ENCODE measurements around the gene ATP6V0A1. TPM values are rescaled to one million over a fixed set of nuclear protein-coding genes. Genes with fewer than 3 reads are reported as not detected.

ATP6V0A1 gene
- total RNA-seq, 1 experiment from 2014 or later = 55.2 TPM

DNA sequence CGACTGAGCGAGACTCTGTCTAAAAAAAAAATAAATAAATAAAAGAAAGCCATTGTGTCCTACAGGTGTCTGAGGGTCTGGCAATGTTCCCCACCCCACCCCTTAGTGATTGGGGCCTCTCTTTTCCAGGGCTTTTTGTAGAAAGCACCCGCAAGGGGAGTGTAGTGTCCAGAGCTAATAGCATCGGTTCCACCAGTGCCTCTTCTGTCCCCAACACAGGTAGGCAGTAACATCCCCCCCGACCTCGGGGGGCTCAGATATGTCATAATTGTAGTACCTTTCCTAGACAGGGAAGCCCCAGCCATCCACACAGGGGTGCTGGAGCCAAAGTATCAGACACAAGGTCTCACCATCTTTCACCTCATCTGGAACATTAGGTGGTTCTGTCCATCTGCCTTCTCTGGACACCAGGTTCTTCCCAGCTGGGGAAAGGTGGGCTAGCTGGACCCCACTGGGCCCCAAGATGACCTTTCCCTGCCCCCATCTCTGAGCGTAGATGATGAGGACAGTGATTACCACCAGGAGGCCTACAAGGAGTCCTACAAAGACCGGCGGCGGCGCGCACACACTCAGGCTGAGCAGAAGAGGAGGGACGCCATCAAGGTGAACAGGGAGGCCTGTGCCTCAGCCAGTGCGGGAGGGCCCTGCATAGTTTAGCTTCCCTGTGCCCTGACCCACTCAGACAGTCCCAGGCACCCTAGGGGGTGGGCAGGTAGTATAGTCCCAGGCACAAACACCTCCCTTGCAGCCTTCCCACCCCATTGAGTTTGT is 109.8 kb downstream of the ATP6V0A1 start:
- no peak overlapping the region for H3K27ac Mint-ChIP-seq
- TF ChIP-seq ZNF121 (CRISPR knock-in tag; IDR thresholded peaks at IDR 0.05) = no peak
- TF ChIP-seq, protein P1, sequence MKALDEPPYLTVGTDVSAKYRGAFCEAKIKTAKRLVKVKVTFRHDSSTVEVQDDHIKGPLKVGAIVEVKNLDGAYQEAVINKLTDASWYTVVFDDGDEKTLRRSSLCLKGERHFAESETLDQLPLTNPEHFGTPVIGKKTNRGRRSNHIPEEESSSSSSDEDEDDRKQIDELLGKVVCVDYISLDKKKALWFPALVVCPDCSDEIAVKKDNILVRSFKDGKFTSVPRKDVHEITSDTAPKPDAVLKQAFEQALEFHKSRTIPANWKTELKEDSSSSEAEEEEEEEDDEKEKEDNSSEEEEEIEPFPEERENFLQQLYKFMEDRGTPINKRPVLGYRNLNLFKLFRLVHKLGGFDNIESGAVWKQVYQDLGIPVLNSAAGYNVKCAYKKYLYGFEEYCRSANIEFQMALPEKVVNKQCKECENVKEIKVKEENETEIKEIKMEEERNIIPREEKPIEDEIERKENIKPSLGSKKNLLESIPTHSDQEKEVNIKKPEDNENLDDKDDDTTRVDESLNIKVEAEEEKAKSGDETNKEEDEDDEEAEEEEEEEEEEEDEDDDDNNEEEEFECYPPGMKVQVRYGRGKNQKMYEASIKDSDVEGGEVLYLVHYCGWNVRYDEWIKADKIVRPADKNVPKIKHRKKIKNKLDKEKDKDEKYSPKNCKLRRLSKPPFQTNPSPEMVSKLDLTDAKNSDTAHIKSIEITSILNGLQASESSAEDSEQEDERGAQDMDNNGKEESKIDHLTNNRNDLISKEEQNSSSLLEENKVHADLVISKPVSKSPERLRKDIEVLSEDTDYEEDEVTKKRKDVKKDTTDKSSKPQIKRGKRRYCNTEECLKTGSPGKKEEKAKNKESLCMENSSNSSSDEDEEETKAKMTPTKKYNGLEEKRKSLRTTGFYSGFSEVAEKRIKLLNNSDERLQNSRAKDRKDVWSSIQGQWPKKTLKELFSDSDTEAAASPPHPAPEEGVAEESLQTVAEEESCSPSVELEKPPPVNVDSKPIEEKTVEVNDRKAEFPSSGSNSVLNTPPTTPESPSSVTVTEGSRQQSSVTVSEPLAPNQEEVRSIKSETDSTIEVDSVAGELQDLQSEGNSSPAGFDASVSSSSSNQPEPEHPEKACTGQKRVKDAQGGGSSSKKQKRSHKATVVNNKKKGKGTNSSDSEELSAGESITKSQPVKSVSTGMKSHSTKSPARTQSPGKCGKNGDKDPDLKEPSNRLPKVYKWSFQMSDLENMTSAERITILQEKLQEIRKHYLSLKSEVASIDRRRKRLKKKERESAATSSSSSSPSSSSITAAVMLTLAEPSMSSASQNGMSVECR (CRISPR knock-in tag; IDR thresholded peaks at IDR 0.05; ENCODE audit: borderline replicate concordance) = no peak
- TF ChIP-seq, protein P2, sequence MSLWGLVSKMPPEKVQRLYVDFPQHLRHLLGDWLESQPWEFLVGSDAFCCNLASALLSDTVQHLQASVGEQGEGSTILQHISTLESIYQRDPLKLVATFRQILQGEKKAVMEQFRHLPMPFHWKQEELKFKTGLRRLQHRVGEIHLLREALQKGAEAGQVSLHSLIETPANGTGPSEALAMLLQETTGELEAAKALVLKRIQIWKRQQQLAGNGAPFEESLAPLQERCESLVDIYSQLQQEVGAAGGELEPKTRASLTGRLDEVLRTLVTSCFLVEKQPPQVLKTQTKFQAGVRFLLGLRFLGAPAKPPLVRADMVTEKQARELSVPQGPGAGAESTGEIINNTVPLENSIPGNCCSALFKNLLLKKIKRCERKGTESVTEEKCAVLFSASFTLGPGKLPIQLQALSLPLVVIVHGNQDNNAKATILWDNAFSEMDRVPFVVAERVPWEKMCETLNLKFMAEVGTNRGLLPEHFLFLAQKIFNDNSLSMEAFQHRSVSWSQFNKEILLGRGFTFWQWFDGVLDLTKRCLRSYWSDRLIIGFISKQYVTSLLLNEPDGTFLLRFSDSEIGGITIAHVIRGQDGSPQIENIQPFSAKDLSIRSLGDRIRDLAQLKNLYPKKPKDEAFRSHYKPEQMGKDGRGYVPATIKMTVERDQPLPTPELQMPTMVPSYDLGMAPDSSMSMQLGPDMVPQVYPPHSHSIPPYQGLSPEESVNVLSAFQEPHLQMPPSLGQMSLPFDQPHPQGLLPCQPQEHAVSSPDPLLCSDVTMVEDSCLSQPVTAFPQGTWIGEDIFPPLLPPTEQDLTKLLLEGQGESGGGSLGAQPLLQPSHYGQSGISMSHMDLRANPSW (CRISPR knock-in tag; conservative IDR thresholded peaks at IDR 0.05; ENCODE audit: low read depth) = no peak
- TF ChIP-seq, protein P3, sequence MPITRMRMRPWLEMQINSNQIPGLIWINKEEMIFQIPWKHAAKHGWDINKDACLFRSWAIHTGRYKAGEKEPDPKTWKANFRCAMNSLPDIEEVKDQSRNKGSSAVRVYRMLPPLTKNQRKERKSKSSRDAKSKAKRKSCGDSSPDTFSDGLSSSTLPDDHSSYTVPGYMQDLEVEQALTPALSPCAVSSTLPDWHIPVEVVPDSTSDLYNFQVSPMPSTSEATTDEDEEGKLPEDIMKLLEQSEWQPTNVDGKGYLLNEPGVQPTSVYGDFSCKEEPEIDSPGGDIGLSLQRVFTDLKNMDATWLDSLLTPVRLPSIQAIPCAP (CRISPR knock-in tag; IDR thresholded peaks at IDR 0.05) = no peak
- TF ChIP-seq, protein P4, sequence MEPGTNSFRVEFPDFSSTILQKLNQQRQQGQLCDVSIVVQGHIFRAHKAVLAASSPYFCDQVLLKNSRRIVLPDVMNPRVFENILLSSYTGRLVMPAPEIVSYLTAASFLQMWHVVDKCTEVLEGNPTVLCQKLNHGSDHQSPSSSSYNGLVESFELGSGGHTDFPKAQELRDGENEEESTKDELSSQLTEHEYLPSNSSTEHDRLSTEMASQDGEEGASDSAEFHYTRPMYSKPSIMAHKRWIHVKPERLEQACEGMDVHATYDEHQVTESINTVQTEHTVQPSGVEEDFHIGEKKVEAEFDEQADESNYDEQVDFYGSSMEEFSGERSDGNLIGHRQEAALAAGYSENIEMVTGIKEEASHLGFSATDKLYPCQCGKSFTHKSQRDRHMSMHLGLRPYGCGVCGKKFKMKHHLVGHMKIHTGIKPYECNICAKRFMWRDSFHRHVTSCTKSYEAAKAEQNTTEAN (CRISPR knock-in tag; IDR thresholded peaks at IDR 0.05) = no peak
- no peak for TF ChIP-seq JUN (CRISPR knock-in tag; IDR thresholded peaks at IDR 0.05)
- TF ChIP-seq, protein P5, sequence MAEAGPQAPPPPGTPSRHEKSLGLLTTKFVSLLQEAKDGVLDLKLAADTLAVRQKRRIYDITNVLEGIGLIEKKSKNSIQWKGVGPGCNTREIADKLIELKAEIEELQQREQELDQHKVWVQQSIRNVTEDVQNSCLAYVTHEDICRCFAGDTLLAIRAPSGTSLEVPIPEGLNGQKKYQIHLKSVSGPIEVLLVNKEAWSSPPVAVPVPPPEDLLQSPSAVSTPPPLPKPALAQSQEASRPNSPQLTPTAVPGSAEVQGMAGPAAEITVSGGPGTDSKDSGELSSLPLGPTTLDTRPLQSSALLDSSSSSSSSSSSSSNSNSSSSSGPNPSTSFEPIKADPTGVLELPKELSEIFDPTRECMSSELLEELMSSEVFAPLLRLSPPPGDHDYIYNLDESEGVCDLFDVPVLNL (CRISPR knock-in tag; IDR thresholded peaks at IDR 0.05; ENCODE audit: borderline replicate concordance, low read depth) = no peak
- no peak for TF ChIP-seq EMX1 (CRISPR knock-in tag; IDR thresholded peaks at IDR 0.05)
- TF ChIP-seq ZNF232 (CRISPR knock-in tag; IDR thresholded peaks at IDR 0.05) = no peak
- TF ChIP-seq RELA (CRISPR knock-in tag; IDR thresholded peaks at IDR 0.05; ENCODE audit: borderline replicate concordance) = no peak
- TF ChIP-seq SOX15 (CRISPR knock-in tag; IDR thresholded peaks at IDR 0.05) = no peak
- TF ChIP-seq, protein P6, sequence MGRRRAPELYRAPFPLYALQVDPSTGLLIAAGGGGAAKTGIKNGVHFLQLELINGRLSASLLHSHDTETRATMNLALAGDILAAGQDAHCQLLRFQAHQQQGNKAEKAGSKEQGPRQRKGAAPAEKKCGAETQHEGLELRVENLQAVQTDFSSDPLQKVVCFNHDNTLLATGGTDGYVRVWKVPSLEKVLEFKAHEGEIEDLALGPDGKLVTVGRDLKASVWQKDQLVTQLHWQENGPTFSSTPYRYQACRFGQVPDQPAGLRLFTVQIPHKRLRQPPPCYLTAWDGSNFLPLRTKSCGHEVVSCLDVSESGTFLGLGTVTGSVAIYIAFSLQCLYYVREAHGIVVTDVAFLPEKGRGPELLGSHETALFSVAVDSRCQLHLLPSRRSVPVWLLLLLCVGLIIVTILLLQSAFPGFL (CRISPR knock-in tag; IDR thresholded peaks at IDR 0.05; ENCODE audit: borderline replicate concordance) = no peak
- no peak overlapping the region for H3K4me3 Mint-ChIP-seq
- H3K36me3 Mint-ChIP-seq = peaks cover 45% of the 10 kb centered on the region
- POLR2A ChIA-PET = no interaction called here
- no peak for ATAC-seq
- CTCF ChIA-PET = interaction anchor here (1.1 to 3.4 kb wide), 2 partner anchors 9 to 51 kb away, joined by 3 to 30 read pairs; partner anchors contain the start of gene PSMC3IP
- no peak for DNase-seq (ENCODE audit: low spot score)
- H3K27me3 Mint-ChIP-seq (ENCODE audit: low read depth) = no peaks in the 10 kb centered on the region
- peaks cover 12% of the 10 kb centered on the region for H3K4me1 Mint-ChIP-seq
- H3K9me3 Mint-ChIP-seq = no peaks in the 10 kb centered on the region
